ENCODE results near the gene ZNF558.

ZNF558 gene

GRCh38 chr19:8832132-8833021, at the start of gene ZNF558, which contains the start of gene MBD3L1 (continued):
- TF ChIP-seq ZNF223 (tag by site-specific recombination; IDR thresholded peaks at IDR 0.05), result no peak
- TF ChIP-seq ZNF548 (tag by site-specific recombination; IDR thresholded peaks at IDR 0.05), result no peak
- TF ChIP-seq ZXDB (tag by site-specific recombination; IDR thresholded peaks at IDR 0.05), result peak; percentile 81
- TF ChIP-seq MEIS1 (CRISPR knock-in tag; IDR thresholded peaks at IDR 0.05; ENCODE audit: borderline replicate concordance), result no peak
- no peak for TF ChIP-seq ZNF350 (tag by site-specific recombination; IDR thresholded peaks at IDR 0.05)
- peak; percentile 72 for TF ChIP-seq ZFP69B (tag by site-specific recombination; IDR thresholded peaks at IDR 0.05)
- TF ChIP-seq, protein P1, sequence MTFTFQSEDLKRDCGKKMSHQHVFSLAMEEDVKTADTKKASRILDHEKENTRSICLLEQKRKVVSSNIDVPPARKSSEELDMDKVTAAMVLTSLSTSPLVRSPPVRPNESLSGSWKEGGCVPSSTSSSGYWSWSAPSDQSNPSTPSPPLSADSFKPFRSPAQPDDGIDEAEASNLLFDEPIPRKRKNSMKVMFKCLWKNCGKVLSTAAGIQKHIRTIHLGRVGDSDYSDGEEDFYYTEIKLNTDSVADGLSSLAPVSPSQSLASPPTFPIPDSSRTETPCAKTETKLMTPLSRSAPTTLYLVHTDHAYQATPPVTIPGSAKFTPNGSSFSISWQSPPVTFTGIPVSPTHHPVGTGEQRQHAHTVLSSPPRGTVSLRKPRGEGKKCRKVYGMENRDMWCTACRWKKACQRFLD (tag by site-specific recombination; IDR thresholded peaks at IDR 0.05), result no peak
- TF ChIP-seq ZNF629 (tag by site-specific recombination; IDR thresholded peaks at IDR 0.05), result 0 out of 2 replicates have a peak, but pooled peaks have one; percentile 36
- no peak for TF ChIP-seq ZNF239 (tag by site-specific recombination; IDR thresholded peaks at IDR 0.05)
- no peak for TF ChIP-seq ZNF416 (tag by site-specific recombination; IDR thresholded peaks at IDR 0.05)
- TF ChIP-seq ZNF692 (tag by site-specific recombination; IDR thresholded peaks at IDR 0.05), result peak; percentile 67
- TF ChIP-seq YY1 (tag by site-specific recombination; IDR thresholded peaks at IDR 0.05), result peak; percentile 35; the same call in 1 of the 2 replicates
- peak; percentile 62 for TF ChIP-seq ZNF660 (tag by site-specific recombination; IDR thresholded peaks at IDR 0.05)
- no peak for TF ChIP-seq INSM2 (tag by site-specific recombination; IDR thresholded peaks at IDR 0.05)
- no peak for TF ChIP-seq ZNF529 (tag by site-specific recombination; IDR thresholded peaks at IDR 0.05; ENCODE audit: insufficient replicate concordance)
- TF ChIP-seq ZNF148 (tag by site-specific recombination; IDR thresholded peaks at IDR 0.05; ENCODE audit: borderline replicate concordance), result no peak
- peak; percentile 80 for TF ChIP-seq GLIS2 (tag by site-specific recombination; IDR thresholded peaks at IDR 0.05)

GRCh38 chr19:8881512-8881911, 49.4 kb upstream of the ZNF558 start:
- no peak overlapping the region for H3K27ac ChIP-seq (ENCODE audit: extremely low read depth, low read depth, low read length)
- CTCF ChIA-PET, result no interaction called here
- TF ChIP-seq ZNF404 (tag by site-specific recombination; IDR thresholded peaks at IDR 0.05), result no peak
- TF ChIP-seq ZNF513 (tag by site-specific recombination; IDR thresholded peaks at IDR 0.05), result peak; percentile 63
- no peaks in the 10 kb centered on the region for H3K9me3 ChIP-seq (ENCODE audit: control insufficient read depth, insufficient read depth, low read depth, low read length)
- POLR2A ChIA-PET, result no interaction called here
- no peak overlapping the region for H3K4me3 ChIP-seq (ENCODE audit: low read depth, low read length)
- H3K4me1 ChIP-seq (ENCODE audit: control insufficient read depth, insufficient read depth, low read length), result no peaks in the 10 kb centered on the region
- H3K36me3 ChIP-seq (ENCODE audit: control insufficient read depth in 2 of 2, insufficient read depth in 1 of 2, low read length in 2 of 2), result no peaks in the 10 kb centered on the region

Measured in HEK293 (cell line).